ENCODE data around the gene ZBTB12.

- TF ChIP-seq GATA3 (IDR thresholded peaks at IDR 0.05; ENCODE audit: low read depth, low read length) (no peak), GATA2 (IDR thresholded peaks at IDR 0.05; ENCODE audit: low read depth, low read length) (no peak)
These were observed 43.9 kb upstream of the ZBTB12 start, which contains the start of gene CFB for GRCh38 chr6:31945507-31946369.
